Astrocyte (in vitro differentiated cells and primary cell): ENCODE data around the gene DNAH1. TPM values are rescaled to one million over a fixed set of nuclear protein-coding genes. Genes with fewer than 3 reads are reported as not detected.
A peak's percentile ranks its signal among the peaks of the same experiment; 100 is the strongest.

Source experiments
- DNase-seq: peaks from one replicate; pipeline ENCODE4 v3.0.0-alpha.2; 2010; ENCODE audit warnings: low read depth
- FAIRE-seq: peaks from 2 replicates; lab custom pipeline; 2011; peaks lifted over from hg19 to GRCh38; lab: Jason Lieb, UNC
- H2AFZ ChIP-seq: 2 replicates; pipeline ENCODE4 v1.6.0; 2012; ENCODE audit warnings: low read depth, low read length, inconsistent platforms
- H3K27ac ChIP-seq: 2 replicates; pipeline ENCODE4 v1.5.1; 2011; ENCODE audit warnings: low read depth, low read length, inconsistent platforms
- H3K27me3 ChIP-seq: 2 replicates; pipeline ENCODE4 v1.6.0; 2011; ENCODE audit warnings: low read length, inconsistent platforms; ENCODE audit not compliant: insufficient read depth
- H3K36me3 ChIP-seq: 2 replicates; pipeline ENCODE4 v1.5.1; 2011; ENCODE audit warnings: low read length, inconsistent platforms; ENCODE audit not compliant: insufficient read depth
- H3K4me1 ChIP-seq: 2 replicates; pipeline ENCODE4 v1.5.1; 2011; ENCODE audit warnings: low read length, inconsistent platforms; ENCODE audit not compliant: insufficient read depth
- H3K4me2 ChIP-seq: 2 replicates; pipeline ENCODE4 v1.6.0; 2012; ENCODE audit warnings: low read length, inconsistent platforms
- H3K4me3 ChIP-seq: 2 replicates; pipeline ENCODE4 v1.5.1; 2011; ENCODE audit warnings: low read depth, mild to moderate bottlenecking, low read length, inconsistent platforms; ENCODE audit not compliant: insufficient read depth
- H3K79me2 ChIP-seq: 2 replicates; pipeline ENCODE4 v1.6.0; 2012; ENCODE audit warnings: mild to moderate bottlenecking, low read length, inconsistent platforms; ENCODE audit not compliant: insufficient read depth
- H3K9ac ChIP-seq: 2 replicates; pipeline ENCODE4 v1.6.0; 2012; ENCODE audit warnings: mild to moderate bottlenecking, low read length, inconsistent platforms
- H3K9me3 ChIP-seq: 2 replicates; pipeline ENCODE4 v1.5.1; 2012; ENCODE audit warnings: low read depth, mild to moderate bottlenecking, low read length, inconsistent platforms; ENCODE audit not compliant: insufficient read depth
- H4K20me1 ChIP-seq: 2 replicates; pipeline ENCODE4 v1.6.0; 2012; ENCODE audit warnings: low read length, inconsistent platforms; ENCODE audit not compliant: insufficient read depth
- H3K27ac Mint-ChIP-seq: one replicate; pipeline ENCODE4 v1.8.0; 2021; ENCODE audit warnings: mild to moderate bottlenecking, mixed read lengths; ENCODE audit not compliant: unreplicated experiment
- H3K27me3 Mint-ChIP-seq: one replicate; pipeline ENCODE4 v1.8.0; 2021; ENCODE audit warnings: low read depth, mixed read lengths; ENCODE audit not compliant: unreplicated experiment
- H3K36me3 Mint-ChIP-seq: one replicate; pipeline ENCODE4 v1.8.0; 2021; ENCODE audit warnings: low read depth, mixed read lengths; ENCODE audit not compliant: unreplicated experiment
- H3K4me1 Mint-ChIP-seq: one replicate; pipeline ENCODE4 v1.8.0; 2021; ENCODE audit warnings: low read depth, mixed read lengths; ENCODE audit not compliant: unreplicated experiment
- H3K4me3 Mint-ChIP-seq: one replicate; pipeline ENCODE4 v1.8.0; 2021; ENCODE audit warnings: mild to moderate bottlenecking, moderate library complexity, mixed read lengths; ENCODE audit not compliant: unreplicated experiment
- H3K9me3 Mint-ChIP-seq: one replicate; pipeline ENCODE4 v1.8.0; 2021; ENCODE audit warnings: mild to moderate bottlenecking, mixed read lengths; ENCODE audit not compliant: unreplicated experiment
- CTCF ChIP-seq: IDR thresholded peaks from 2 replicates; pipeline ENCODE4 v1.5.1; 2011; ENCODE audit warnings: low read depth, mild to moderate bottlenecking, inconsistent platforms, low read length, moderate library complexity; ENCODE audit not compliant: insufficient read depth
- EZH2 ChIP-seq: IDR thresholded peaks from 2 replicates; pipeline ENCODE4 v1.6.1; 2012; ENCODE audit warnings: mild to moderate bottlenecking, low read length, inconsistent platforms; ENCODE audit not compliant: insufficient read depth
- total RNA-seq: library from RNA; stranded (reverse); gene quantifications from 2 replicates; pipeline ENCODE4 v1.2.1, GENCODE V29; 2021

Gene DNAH1
- total RNA-seq, 1 donor from 2014 or later = 2.3 TPM

GRCh38 chr3:52446042-52446441 lies 129.9 kb downstream of the DNAH1 start:
- Mint-ChIP-seq H3K27ac (no peak overlapping the region), H3K4me3 (no peak overlapping the region), H3K27me3 (peaks cover 22% of the 10 kb centered on the region), H3K36me3 (peaks cover 3% of the 10 kb centered on the region), H3K9me3 (no peaks in the 10 kb centered on the region), H3K4me1 (no peaks in the 10 kb centered on the region)
- Histone ChIP-seq H4K20me1 (no peaks in the 10 kb centered on the region), H3K4me2 (no peak overlapping the region), H3K9ac (no peak overlapping the region), H3K9me3 (no peaks in the 10 kb centered on the region), H3K27me3 (no peaks in the 10 kb centered on the region), H3K36me3 (no peaks in the 10 kb centered on the region), H3K4me1 (peaks cover 9% of the 10 kb centered on the region), H2AFZ (no peak overlapping the region), H3K4me3 (no peak overlapping the region), H3K27ac (no peak overlapping the region), H3K79me2 (no peaks in the 10 kb centered on the region)
- DNase-seq (no peak), FAIRE-seq (no peak)
- TF ChIP-seq CTCF (no peak), EZH2 (no peak)

- no peaks in the 10 kb centered on the region for H3K9me3 ChIP-seq
- no peaks in the 10 kb centered on the region for H3K9me3 Mint-ChIP-seq
- no peaks in the 10 kb centered on the region for H3K27me3 ChIP-seq
- no peak for DNase-seq
- peak; percentile 99 for TF ChIP-seq CTCF
- TF ChIP-seq EZH2 = no peak
- peaks cover 3% of the 10 kb centered on the region for H3K36me3 Mint-ChIP-seq
- peaks cover 9% of the 10 kb centered on the region for H3K4me1 ChIP-seq
- H3K4me3 Mint-ChIP-seq = no peak overlapping the region
- H4K20me1 ChIP-seq = no peaks in the 10 kb centered on the region
- peaks cover 22% of the 10 kb centered on the region for H3K27me3 Mint-ChIP-seq
- H2AFZ ChIP-seq = no peak overlapping the region
- no peak overlapping the region for H3K4me2 ChIP-seq
- no peak overlapping the region for H3K4me3 ChIP-seq
- no peaks in the 10 kb centered on the region for H3K4me1 Mint-ChIP-seq
- no peak overlapping the region for H3K27ac ChIP-seq
- H3K9ac ChIP-seq = no peak overlapping the region
- H3K27ac Mint-ChIP-seq = no peak overlapping the region
- H3K36me3 ChIP-seq = no peaks in the 10 kb centered on the region
- FAIRE-seq = peak; percentile 58
- no peaks in the 10 kb centered on the region for H3K79me2 ChIP-seq
Measured at GRCh38 chr3:52446631-52447511, 130.8 kb downstream of the DNAH1 start.
